Measurements from ENCODE around the gene FGF12.

FGF12 gene

GRCh38 chr3:192408647-192409200, 318.6 kb downstream of the FGF12 start:
- H3K4me1 Mint-ChIP-seq = peaks cover 14% of the 10 kb centered on the region
- no peaks in the 10 kb centered on the region for H3K36me3 Mint-ChIP-seq
- peaks cover 46% of the 10 kb centered on the region for H3K27me3 Mint-ChIP-seq
- no peak for ATAC-seq
- H3K9me3 Mint-ChIP-seq = no peaks in the 10 kb centered on the region
- peak overlapping the region; percentile 80 for H3K4me3 Mint-ChIP-seq
- H3K27ac Mint-ChIP-seq = no peak overlapping the region

GRCh38 chr3:192408007-192408646, 319.2 kb downstream of the FGF12 start:
- Mint-ChIP-seq H3K4me3 (peak overlapping the region; percentile 80), H3K36me3 (no peaks in the 10 kb centered on the region), H3K27ac (no peak overlapping the region), H3K27me3 (peaks cover 46% of the 10 kb centered on the region), H3K4me1 (peaks cover 14% of the 10 kb centered on the region), H3K9me3 (no peaks in the 10 kb centered on the region)
- ATAC-seq = no peak

- Mint-ChIP-seq H3K9me3 (no peaks in the 10 kb centered on the region), H3K27ac (no peak overlapping the region), H3K27me3 (peaks cover 12% of the 10 kb centered on the region), H3K36me3 (no peaks in the 10 kb centered on the region), H3K4me3 (no peak overlapping the region), H3K4me1 (no peaks in the 10 kb centered on the region)
- no peak for ATAC-seq
These were observed 327.6 kb downstream of the FGF12 start for GRCh38 chr3:192399767-192400166.

GRCh38 chr3:192397012-192397411, 330.3 kb downstream of the FGF12 start:
- Mint-ChIP-seq H3K4me3 (no peak overlapping the region), H3K9me3 (no peaks in the 10 kb centered on the region), H3K27me3 (peaks cover 8% of the 10 kb centered on the region), H3K36me3 (no peaks in the 10 kb centered on the region), H3K4me1 (no peaks in the 10 kb centered on the region), H3K27ac (no peak overlapping the region)
- no peak for ATAC-seq

- H3K27ac Mint-ChIP-seq = no peak overlapping the region
- H3K4me3 Mint-ChIP-seq = no peak overlapping the region
- H3K4me1 Mint-ChIP-seq = no peaks in the 10 kb centered on the region
- H3K9me3 Mint-ChIP-seq = no peaks in the 10 kb centered on the region
- H3K27me3 Mint-ChIP-seq = no peaks in the 10 kb centered on the region
- H3K36me3 Mint-ChIP-seq = no peaks in the 10 kb centered on the region
- no peak for ATAC-seq
These were observed 331.8 kb downstream of the FGF12 start for GRCh38 chr3:192395506-192395905.

GRCh38 chr3:192392986-192393385, 334.4 kb downstream of the FGF12 start:
- no peaks in the 10 kb centered on the region for H3K9me3 Mint-ChIP-seq
- no peaks in the 10 kb centered on the region for H3K36me3 Mint-ChIP-seq
- ATAC-seq = no peak
- H3K4me1 Mint-ChIP-seq = no peaks in the 10 kb centered on the region
- H3K27me3 Mint-ChIP-seq = no peaks in the 10 kb centered on the region
- H3K4me3 Mint-ChIP-seq = no peak overlapping the region
- H3K27ac Mint-ChIP-seq = no peak overlapping the region

GRCh38 chr3:192382861-192383260, 344.5 kb downstream of the FGF12 start:
- Mint-ChIP-seq H3K9me3 (no peaks in the 10 kb centered on the region), H3K27ac (no peak overlapping the region), H3K27me3 (peaks cover 30% of the 10 kb centered on the region), H3K4me1 (peaks cover 6% of the 10 kb centered on the region), H3K4me3 (no peak overlapping the region), H3K36me3 (no peaks in the 10 kb centered on the region)
- ATAC-seq = no peak

- Mint-ChIP-seq H3K4me3 (no peak overlapping the region), H3K27me3 (peaks cover 37% of the 10 kb centered on the region), H3K9me3 (no peaks in the 10 kb centered on the region), H3K36me3 (no peaks in the 10 kb centered on the region), H3K27ac (no peak overlapping the region), H3K4me1 (no peaks in the 10 kb centered on the region)
- no peak for ATAC-seq
These were observed 353.8 kb downstream of the FGF12 start for GRCh38 chr3:192373586-192373985.

GRCh38 chr3:192373032-192373431, 354.3 kb downstream of the FGF12 start:
- Mint-ChIP-seq H3K36me3 (no peaks in the 10 kb centered on the region), H3K27me3 (peaks cover 32% of the 10 kb centered on the region), H3K4me3 (no peak overlapping the region), H3K9me3 (no peaks in the 10 kb centered on the region), H3K27ac (no peak overlapping the region), H3K4me1 (no peaks in the 10 kb centered on the region)
- ATAC-seq = no peak

GRCh38 chr3:192372616-192373015, 354.7 kb downstream of the FGF12 start:
- no peak overlapping the region for H3K4me3 Mint-ChIP-seq
- ATAC-seq = no peak
- no peaks in the 10 kb centered on the region for H3K9me3 Mint-ChIP-seq
- H3K36me3 Mint-ChIP-seq = no peaks in the 10 kb centered on the region
- H3K27ac Mint-ChIP-seq = no peak overlapping the region
- no peaks in the 10 kb centered on the region for H3K4me1 Mint-ChIP-seq
- peaks cover 28% of the 10 kb centered on the region for H3K27me3 Mint-ChIP-seq

GRCh38 chr3:192371870-192372400, 355.4 kb downstream of the FGF12 start:
- H3K36me3 Mint-ChIP-seq = no peaks in the 10 kb centered on the region
- no peak for ATAC-seq
- H3K27me3 Mint-ChIP-seq = peaks cover 21% of the 10 kb centered on the region
- no peaks in the 10 kb centered on the region for H3K4me1 Mint-ChIP-seq
- H3K4me3 Mint-ChIP-seq = no peak overlapping the region
- no peaks in the 10 kb centered on the region for H3K9me3 Mint-ChIP-seq
- no peak overlapping the region for H3K27ac Mint-ChIP-seq

- no peak for ATAC-seq
- Mint-ChIP-seq H3K4me1 (no peaks in the 10 kb centered on the region), H3K36me3 (no peaks in the 10 kb centered on the region), H3K4me3 (no peak overlapping the region), H3K9me3 (no peaks in the 10 kb centered on the region), H3K27ac (no peak overlapping the region), H3K27me3 (peaks cover 8% of the 10 kb centered on the region)
These were observed 359.7 kb downstream of the FGF12 start for GRCh38 chr3:192367616-192368015.

GRCh38 chr3:192366916-192367315, 360.4 kb downstream of the FGF12 start:
- Mint-ChIP-seq H3K9me3 (no peaks in the 10 kb centered on the region), H3K4me1 (no peaks in the 10 kb centered on the region), H3K36me3 (no peaks in the 10 kb centered on the region), H3K4me3 (no peak overlapping the region), H3K27me3 (peaks cover 8% of the 10 kb centered on the region), H3K27ac (no peak overlapping the region)
- no peak for ATAC-seq

- peaks cover 8% of the 10 kb centered on the region for H3K27me3 Mint-ChIP-seq
- no peaks in the 10 kb centered on the region for H3K36me3 Mint-ChIP-seq
These were observed 361.8 kb downstream of the FGF12 start for GRCh38 chr3:192365571-192365970.

GRCh38 chr3:192364316-192364715, 363.0 kb downstream of the FGF12 start:
- no peaks in the 10 kb centered on the region for H3K9me3 Mint-ChIP-seq
- H3K27me3 Mint-ChIP-seq = no peaks in the 10 kb centered on the region
- H3K4me1 Mint-ChIP-seq = no peaks in the 10 kb centered on the region
- ATAC-seq = no peak
- no peak overlapping the region for H3K27ac Mint-ChIP-seq
- H3K4me3 Mint-ChIP-seq = no peak overlapping the region
- H3K36me3 Mint-ChIP-seq = no peaks in the 10 kb centered on the region

More at GRCh38 chr3:192365571-192365970, 361.8 kb downstream of the FGF12 start:
- no peak for ATAC-seq
- Mint-ChIP-seq H3K4me1 (no peaks in the 10 kb centered on the region), H3K27ac (no peak overlapping the region), H3K4me3 (no peak overlapping the region), H3K9me3 (no peaks in the 10 kb centered on the region)

GRCh38 chr3:192354687-192355086, 372.7 kb downstream of the FGF12 start:
- Mint-ChIP-seq H3K27ac (no peak overlapping the region), H3K4me1 (no peaks in the 10 kb centered on the region), H3K36me3 (no peaks in the 10 kb centered on the region), H3K9me3 (no peaks in the 10 kb centered on the region), H3K27me3 (no peaks in the 10 kb centered on the region), H3K4me3 (no peak overlapping the region)
- ATAC-seq = no peak

All from stimulated activated memory B cell treated with anti-CD40 and anti-IgM and Interleukin-4, amounts not matched to agents 10 μg/mL and 1 μg/mL and 100 μg/mL, for 72 hours (primary cell).